LoVo (cell line): Measurements from ENCODE around the gene HSPA1B.
"Not testable (repeated sequence)": the region's sequence is repeated elsewhere in the genome, so short reads cannot be mapped to it uniquely, and the experiment has no call there.

ENCODE experiments used
- DNase-seq: peaks from one replicate; pipeline ENCODE4 v3.0.0-alpha.2; 2016; ENCODE audit warnings: low spot score

HSPA1B gene

DNA sequence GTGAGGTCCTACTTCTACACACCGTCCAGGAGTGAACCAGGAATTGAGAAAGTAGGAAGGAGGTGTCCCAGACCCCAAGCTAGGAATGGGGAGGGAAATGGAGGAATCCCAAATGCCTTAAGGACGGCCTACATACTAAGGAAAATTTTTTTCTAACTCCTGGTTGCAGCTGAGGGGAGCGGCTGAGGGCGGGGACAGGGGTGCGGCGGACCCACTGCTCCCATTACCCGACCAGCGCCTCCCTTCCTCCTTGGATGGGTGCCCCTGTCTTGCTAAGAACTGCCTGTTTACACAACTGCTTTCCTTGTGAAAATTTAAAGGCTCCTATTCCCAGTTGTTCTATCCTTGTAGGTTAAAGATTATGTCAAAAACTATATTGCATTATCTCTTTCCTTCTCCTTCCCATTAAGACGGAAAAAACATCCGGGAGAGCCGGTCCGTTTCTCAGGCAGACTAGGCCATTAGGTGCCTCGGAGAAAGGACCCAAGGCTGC is 699 bp upstream of the HSPA1B start:
- peak; percentile 85 for DNase-seq

DNA sequence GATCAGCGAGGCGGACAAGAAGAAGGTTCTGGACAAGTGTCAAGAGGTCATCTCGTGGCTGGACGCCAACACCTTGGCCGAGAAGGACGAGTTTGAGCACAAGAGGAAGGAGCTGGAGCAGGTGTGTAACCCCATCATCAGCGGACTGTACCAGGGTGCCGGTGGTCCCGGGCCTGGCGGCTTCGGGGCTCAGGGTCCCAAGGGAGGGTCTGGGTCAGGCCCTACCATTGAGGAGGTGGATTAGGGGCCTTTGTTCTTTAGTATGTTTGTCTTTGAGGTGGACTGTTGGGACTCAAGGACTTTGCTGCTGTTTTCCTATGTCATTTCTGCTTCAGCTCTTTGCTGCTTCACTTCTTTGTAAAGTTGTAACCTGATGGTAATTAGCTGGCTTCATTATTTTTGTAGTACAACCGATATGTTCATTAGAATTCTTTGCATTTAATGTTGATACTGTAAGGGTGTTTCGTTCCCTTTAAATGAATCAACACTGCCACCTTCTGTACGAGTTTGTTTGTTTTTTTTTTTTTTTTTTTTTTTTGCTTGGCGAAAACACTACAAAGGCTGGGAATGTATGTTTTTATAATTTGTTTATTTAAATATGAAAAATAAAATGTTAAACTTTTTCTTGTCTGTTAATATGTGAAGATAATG is 2.2 kb downstream of the HSPA1B start:
- no peak for DNase-seq

GRCh38 chr6:31830886-31831335 is 3.4 kb downstream of the HSPA1B start:
- DNase-seq = no peak

DNA sequence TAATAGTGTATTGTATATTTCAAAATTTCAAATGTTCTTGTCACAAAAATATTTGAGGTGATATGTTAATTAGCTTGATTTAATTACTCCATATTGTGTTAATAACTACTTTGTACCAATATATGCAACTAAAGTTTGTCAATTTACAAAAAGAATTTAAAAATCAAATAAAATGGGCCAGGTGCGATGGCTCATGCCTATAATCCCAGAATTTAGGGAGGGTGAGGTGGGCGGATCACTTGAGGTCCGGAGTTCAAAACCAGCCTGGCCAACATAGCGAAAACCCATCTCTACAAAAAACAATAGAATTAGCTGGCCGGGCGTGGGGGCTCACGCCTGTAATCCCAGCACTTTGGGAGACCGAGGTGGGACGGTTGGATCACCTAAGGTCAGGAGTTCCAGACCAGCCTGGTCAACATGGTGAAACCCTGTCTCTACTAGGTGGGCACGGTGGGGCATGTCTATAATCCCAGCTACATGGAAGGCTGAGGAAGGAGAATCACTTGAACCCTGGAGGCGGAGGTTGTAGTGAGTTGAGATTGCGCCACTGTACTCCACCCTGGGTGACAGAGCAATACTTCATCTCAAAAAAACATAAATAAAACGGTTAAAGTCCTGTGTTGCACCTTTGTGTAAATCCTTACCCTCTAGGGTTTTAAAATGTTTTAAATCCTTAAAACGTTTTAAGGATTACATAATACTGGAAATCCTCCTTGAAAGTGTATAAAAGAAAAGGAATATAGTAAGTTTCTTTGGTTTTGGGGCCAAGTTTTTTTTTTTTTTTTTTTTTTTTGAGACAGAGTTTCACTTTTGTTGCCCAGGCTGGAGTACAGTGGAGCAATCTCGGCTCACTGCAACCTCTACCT is 4.0 kb downstream of the HSPA1B start:
- no peak for DNase-seq

DNA sequence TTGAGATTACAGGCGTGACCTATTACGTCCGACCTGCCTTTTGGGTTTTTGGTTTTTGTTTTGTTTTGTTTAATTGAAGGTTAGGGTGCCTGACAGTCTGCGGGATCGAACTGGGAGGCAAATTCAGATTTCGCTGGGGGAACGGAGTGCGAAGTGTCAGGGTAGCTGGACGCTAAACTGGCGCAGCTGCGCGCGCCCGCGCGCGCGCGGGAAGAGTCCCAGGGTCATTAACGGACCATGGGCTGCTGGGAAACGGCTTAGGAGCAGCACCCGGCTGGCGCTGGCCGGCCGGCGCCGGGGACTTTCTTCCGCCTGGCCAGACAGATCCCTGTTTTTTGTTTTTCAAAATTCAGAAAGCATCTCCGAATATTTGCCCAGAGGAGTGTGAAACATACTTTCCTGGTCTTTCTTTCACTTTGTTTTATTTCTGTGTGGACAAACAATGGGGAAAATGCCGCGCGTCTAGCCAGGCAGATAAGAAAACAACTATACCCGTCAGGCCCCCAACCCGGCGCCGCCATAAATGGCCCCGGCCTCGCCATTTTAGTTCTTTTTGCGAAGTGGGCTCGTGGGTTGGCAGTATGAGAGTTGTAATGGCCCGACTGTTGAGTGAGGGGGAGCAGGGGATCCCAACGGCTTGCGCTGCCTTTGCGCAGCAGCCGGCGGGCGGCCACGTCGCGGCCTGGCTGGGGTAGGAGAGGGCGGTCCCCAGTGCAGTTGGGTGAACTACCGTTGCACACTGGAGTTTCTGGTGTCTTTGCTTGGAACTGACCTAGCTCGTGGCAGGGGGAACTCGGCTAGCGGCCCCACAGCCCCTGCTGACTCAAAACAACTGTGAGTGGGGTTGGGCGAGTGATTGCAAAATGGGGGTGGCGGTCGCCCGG is 7.1 kb downstream of the HSPA1B start:
- peak; percentile 91 for DNase-seq

DNA sequence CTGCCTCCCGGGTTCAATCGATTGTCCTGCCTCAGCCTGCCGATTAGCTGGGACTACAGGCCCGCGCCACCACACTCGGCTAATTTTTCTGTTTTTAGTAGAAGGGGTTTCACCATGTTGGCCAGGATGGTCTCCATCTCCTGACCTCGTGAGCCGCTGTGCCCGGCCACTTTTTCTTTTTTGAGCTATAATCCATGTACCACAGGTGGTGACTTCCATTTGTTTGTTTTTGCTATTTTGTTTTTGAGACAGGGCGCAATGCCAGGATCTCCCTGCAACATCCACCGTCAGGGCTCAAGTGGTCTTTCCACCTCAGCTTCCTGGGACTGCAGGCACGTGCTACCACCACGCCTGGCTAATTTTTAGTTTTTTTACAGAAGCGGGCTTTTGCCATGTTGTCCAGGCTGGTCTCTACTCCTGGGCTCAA is 8.5 kb downstream of the HSPA1B start:
- no peak for DNase-seq

DNA sequence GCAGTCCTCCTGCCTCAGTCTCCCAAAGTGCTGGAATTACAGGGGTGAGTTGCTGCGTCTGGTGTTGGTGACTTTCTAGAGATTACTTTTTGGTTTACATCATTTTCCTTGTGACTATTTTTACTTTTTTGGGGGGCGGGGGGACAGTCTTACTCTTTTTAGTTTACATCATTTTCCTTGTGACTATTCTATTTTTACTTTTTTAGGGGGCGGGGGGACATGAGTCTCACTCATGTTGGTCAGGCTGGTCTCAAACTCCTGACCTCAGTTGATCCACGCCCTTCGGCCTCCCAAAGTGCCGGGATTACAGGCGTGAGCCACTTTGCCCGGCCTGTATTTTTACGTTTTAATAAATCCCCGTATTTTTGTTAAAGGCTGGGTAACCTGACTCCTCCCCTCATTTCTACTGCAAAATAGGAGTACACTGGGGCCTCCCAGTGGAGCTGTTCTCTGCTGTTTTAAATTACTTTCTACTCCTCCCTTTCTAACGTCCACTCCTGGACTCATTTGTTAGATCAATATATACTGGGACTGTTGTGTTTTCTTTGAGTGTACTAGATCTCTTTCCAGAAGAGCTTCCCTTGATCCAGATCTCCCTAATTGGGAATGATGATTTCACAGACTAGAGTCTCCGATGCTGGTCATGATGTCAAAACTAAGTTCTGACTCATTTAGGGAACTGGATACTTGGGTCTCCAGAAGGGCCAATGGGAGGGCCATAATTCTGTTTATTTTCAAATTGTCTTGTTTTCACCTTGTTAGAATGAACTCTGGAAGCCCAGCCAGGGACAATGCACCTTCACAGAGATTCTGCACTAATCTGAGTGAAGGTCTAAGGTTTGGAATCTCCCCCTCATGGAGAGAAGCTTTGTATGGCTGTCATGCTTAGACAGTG is 9.2 kb downstream of the HSPA1B start:
- DNase-seq = no peak

- DNase-seq = no peak
Measured at GRCh38 chr6:31837369-31838113, 10.0 kb downstream of the HSPA1B start.

DNA sequence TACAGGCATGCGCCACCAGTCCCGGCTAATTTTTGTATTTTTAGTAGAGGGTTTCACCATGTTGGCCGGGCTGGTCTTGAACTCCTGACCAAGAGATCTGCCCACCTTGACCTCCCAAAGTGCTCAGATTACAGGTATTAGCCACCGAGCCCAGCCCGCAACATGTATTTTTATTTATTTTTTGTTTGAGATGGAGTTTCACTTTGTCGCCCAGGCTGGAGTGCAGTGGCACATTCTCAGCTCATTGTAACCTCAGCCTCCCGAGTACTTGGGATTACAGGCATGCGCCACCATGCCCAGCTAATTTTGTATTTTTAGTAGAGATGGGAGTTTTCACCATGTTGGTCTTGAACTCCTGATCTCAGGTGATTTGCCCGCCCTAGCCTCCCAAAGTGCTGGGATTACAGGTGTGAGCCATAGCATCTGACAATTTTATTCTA is 10.6 kb downstream of the HSPA1B start:
- DNase-seq = not testable (repeated sequence)

DNA sequence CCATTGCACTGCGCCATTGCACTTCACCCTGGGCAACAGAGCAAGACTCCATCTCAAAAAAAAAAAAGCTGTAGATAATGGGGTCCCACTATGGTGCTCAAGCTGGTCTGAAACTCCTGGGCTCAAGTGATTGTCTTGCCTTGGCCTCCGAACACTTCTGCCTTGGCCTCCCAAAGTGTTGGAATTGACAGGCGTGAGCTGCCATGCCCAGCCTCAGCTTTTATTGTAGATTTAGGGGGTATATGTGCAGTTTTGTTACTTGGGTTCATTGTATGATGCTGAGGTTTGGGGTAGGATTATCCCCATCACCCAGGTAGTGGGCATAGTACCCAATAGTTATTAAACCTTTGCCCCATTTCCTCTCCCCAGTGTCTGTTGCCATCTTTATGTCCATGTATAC is 11.4 kb downstream of the HSPA1B start:
- no peak for DNase-seq

GRCh38 chr6:31839779-31840126 is 12.2 kb downstream of the HSPA1B start:
- DNase-seq = not testable (repeated sequence)

GRCh38 chr6:31842053-31842452 is 14.5 kb downstream of the HSPA1B start:
- DNase-seq = no peak

GRCh38 chr6:31844507-31844906 is 17.0 kb downstream of the HSPA1B start:
- DNase-seq = no peak

DNA sequence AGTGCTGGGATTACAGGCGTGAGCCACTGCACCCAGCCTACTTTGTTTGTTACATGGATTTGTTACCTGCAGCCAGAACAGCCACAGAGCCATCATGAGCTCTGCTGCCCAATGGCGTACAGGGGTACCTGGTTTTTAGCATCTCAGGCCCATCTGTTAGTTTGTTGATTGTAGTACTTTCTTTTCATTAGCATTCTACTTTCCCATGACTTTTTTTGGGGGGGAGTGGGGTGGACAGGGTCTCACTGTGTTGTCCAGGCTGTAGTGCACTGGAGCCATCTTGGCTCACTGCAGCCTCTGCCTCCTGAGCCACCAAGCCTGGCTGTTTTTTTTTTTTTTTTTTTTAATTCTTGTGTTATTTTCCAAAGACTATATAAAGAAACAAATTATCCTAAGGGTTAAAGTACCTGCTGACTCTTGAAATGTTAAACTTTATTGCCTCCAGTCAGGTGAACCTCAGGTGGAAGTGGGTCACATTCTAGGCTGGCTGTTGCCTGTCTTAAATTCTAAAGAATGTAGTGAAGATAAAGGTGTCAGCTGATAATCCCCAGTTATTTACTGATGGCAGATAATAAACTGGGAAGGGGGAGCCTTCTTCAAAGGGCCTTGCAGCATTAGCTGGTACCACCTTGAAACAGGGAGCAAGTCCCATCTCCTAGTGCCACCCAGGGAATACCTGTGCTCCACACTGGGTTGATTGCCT is 19.9 kb downstream of the HSPA1B start:
- no peak for DNase-seq

DNA sequence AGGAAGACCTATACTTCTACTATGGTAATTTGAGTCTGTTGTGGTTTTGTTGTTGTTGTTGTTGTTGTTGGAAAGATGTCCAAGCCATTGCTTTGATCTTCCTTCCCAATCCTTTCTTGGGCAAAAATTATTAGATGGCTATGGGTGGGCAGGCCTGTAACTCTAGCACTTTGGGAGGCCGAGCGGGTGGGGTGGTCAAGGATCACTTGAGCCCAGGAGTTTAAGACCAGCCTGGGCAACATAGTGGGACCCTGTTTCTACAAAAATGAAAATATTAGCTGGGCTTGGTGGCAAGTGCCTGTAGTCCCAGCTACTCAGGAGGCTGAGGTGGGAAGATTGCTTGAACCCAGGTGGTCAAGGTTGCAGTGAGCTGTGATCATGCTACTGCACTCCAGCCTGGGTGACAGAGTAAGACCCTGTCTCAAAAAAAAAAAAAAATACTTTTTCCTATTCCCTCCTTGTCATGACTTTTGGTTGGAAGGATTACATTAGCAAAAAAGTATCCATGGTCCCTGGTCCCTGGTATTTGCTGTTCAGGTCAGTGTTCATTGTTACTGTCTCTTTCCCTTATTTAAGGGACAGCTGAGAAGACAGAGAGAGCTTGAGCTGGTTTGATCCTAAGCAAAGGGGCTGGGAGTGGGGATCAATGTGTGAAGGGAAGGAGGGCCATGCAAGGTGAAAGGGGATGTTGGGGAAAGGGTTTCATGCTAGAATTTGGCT is 23.4 kb downstream of the HSPA1B start:
- no peak for DNase-seq

DNA sequence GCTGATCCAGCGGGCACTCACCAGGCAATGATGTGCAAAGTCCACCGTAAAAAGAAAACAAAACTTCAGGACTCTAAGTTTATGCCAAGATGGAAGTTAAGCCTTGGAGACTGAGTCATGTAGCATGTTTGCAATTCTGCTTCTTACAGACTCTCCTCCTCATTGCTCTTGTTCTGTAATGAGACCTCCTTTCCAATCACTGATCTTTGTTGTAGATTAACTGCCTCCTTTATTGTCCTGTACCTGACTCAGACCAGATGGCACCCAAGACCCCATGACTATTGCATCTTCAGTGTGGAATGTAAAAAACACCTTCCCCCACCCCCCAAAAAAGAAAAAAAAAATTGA is 23.9 kb downstream of the HSPA1B start:
- DNase-seq = no peak

DNA sequence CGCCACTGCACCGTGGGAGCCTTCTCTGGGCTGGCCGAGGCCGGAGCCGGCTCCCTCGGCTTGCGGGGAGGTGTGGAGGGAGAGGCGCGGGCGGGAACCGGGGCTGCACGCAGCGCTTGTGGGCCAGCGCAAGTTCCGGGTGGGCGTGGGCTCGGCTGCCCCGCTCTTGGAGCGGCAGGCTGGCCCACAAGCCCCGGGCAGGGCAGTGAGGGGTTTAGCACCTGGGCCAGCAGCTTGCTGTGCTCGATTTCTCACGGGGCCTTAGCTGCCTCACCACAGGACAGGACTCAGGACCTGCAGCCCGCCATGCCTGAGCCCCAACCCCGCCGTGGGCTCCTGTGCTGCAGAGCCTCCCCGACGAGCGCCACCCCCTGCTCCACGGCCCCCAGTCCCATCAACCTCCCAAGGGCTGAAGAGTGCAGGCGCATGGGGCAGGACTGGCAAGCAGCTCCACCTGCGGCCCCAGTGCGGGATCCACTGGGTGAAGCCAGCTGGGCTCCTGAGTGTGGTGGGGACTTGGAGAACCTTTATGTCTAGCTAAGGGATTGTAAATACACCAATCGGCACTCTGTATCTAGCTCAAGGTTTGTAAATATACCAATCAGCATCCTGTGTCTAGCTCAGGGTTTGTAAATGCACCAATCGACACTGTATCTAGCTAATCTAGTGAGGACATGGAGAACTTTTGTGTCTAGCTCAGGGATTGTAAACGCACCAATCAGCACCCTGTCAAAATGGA is 24.6 kb downstream of the HSPA1B start:
- DNase-seq = not testable (repeated sequence)

DNA sequence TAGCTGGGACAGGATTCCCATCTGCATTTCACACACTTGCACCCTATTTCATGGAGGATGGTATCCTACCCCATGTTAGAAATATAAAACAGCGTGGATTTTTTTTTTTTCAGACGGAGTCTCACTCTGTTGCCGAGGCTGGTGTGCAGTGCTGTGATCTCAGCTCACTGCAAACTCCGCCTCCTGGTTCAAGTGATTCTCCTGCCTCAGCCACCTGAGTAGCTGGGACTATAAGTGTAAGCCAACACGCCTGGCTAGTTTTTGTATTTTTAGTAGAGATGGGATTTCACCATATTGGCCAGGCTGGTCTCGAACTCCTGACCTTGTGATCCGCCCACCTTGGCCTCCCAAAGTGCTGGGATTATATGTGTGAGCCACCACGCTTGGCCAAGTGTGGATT is 30.2 kb downstream of the HSPA1B start:
- not testable (repeated sequence) for DNase-seq

DNA sequence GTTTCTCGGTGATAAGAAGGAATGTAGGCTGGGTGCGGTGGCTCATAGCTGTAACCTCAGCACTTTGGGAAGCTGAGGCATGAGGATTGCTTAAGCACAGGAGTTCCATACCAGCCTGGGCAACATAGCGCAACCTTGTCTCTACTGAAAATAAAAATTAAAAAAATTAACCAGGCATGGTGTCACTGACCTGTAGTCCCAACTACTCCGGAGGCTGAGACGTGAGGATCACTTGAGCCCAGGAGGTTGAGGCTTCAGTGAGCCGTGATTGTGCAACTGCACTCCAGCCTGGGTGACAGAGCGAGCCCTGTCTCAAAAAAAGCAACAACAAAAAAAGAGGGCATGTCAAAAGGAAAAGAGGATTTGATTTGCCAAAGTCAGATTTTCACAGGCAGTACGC is 31.2 kb downstream of the HSPA1B start:
- no peak for DNase-seq
